Measurements from ENCODE around the gene CHAC1. TPM values are rescaled to one million over a fixed set of nuclear protein-coding genes. Genes with fewer than 3 reads are reported as not detected.
A peak's percentile ranks its signal among the peaks of the same experiment; 100 is the strongest.
"Not testable (repeated sequence)": the region's sequence is repeated elsewhere in the genome, so short reads cannot be mapped to it uniquely, and the experiment has no call there.

CHAC1 gene
- total RNA-seq, 1 donor from 2014 or later, result 4.7 TPM

GRCh38 chr15:40957041-40957555, 3.8 kb downstream of the CHAC1 start:
- no peak for DNase-seq (ENCODE audit: low read depth, low spot score)

GRCh38 chr15:40957581-40958051, 4.3 kb downstream of the CHAC1 start:
- no peak for DNase-seq (ENCODE audit: low read depth, low spot score)

- no peak for DNase-seq (ENCODE audit: low read depth, low spot score)
Observed at GRCh38 chr15:40958146-40958545, 4.9 kb downstream of the CHAC1 start.

- DNase-seq (ENCODE audit: low read depth, low spot score), result no peak
Observed at GRCh38 chr15:40958723-40959122, 5.5 kb downstream of the CHAC1 start.

- DNase-seq (ENCODE audit: low read depth, low spot score), result no peak
Observed at GRCh38 chr15:40959331-40960141, 6.3 kb downstream of the CHAC1 start.

- DNase-seq (ENCODE audit: low read depth, low spot score), result no peak
Observed at GRCh38 chr15:40960151-40960885, 7.0 kb downstream of the CHAC1 start.

GRCh38 chr15:40960925-40961324, 7.7 kb downstream of the CHAC1 start:
- DNase-seq (ENCODE audit: low read depth, low spot score), result no peak

GRCh38 chr15:40961740-40962139, 8.5 kb downstream of the CHAC1 start:
- not testable (repeated sequence) for DNase-seq (ENCODE audit: low read depth, low spot score)

GRCh38 chr15:40962317-40962716, 9.0 kb downstream of the CHAC1 start:
- DNase-seq (ENCODE audit: low read depth, low spot score), result not testable (repeated sequence)

- no peak for DNase-seq (ENCODE audit: low read depth, low spot score)
Observed at GRCh38 chr15:40963201-40963600, 9.9 kb downstream of the CHAC1 start.

- no peak for DNase-seq (ENCODE audit: low read depth, low spot score)
Observed at GRCh38 chr15:40964006-40964405, 10.7 kb downstream of the CHAC1 start.

GRCh38 chr15:40964634-40965033, 11.4 kb downstream of the CHAC1 start:
- DNase-seq (ENCODE audit: low read depth, low spot score), result no peak

GRCh38 chr15:40968290-40969085, 15.2 kb downstream of the CHAC1 start:
- no peak for DNase-seq (ENCODE audit: low read depth, low spot score)

- no peak for DNase-seq (ENCODE audit: low read depth, low spot score)
Observed at GRCh38 chr15:40969363-40969762, 16.1 kb downstream of the CHAC1 start.

GRCh38 chr15:40974879-40975278, 21.6 kb downstream of the CHAC1 start:
- DNase-seq (ENCODE audit: low read depth, low spot score), result no peak

GRCh38 chr15:40976819-40977218, 23.5 kb downstream of the CHAC1 start:
- DNase-seq (ENCODE audit: low read depth, low spot score), result no peak

GRCh38 chr15:40978141-40978540, 24.9 kb downstream of the CHAC1 start:
- DNase-seq (ENCODE audit: low read depth, low spot score), result no peak

- DNase-seq (ENCODE audit: low read depth, low spot score), result no peak
Observed at GRCh38 chr15:40978562-40978961, 25.3 kb downstream of the CHAC1 start.

GRCh38 chr15:40981186-40981585, 27.9 kb downstream of the CHAC1 start:
- DNase-seq (ENCODE audit: low read depth, low spot score), result no peak

- DNase-seq (ENCODE audit: low read depth, low spot score), result peak; percentile 78
Observed at GRCh38 chr15:40982855-40983254, 29.6 kb downstream of the CHAC1 start.

GRCh38 chr15:40984406-40984805, 31.1 kb downstream of the CHAC1 start:
- DNase-seq (ENCODE audit: low read depth, low spot score), result no peak

- DNase-seq (ENCODE audit: low read depth, low spot score), result no peak
Observed at GRCh38 chr15:40984964-40985363, 31.7 kb downstream of the CHAC1 start.
